Aorta (tissue), 5 donors: ENCODE data around the gene B3GALNT2. TPM values are rescaled to one million over a fixed set of nuclear protein-coding genes. Genes with fewer than 3 reads are reported as not detected.

Experiments used
- ATAC-seq: fragments of 200-7000 bp; cut with Tn5 transposase; one replicate; pipeline ENCODE4 v1.9.1; 2022; ENCODE audit warnings: moderate library complexity; ENCODE audit not compliant: low FRiP score
- DNase-seq, 2 donors: peaks; one replicate each; pipeline ENCODE4 v3.0.0-alpha.2; 2020
- H3K27ac ChIP-seq, 2 donors: one replicate each; pipeline ENCODE4 v1.5.1; 2013; ENCODE audit warnings: low read length in 2 of 2, mild to moderate bottlenecking in 2 of 2, moderate library complexity in 2 of 2, control low read depth in 1 of 2, inconsistent platforms in 1 of 2, low read depth in 1 of 2
- H3K27me3 ChIP-seq, 2 donors: one replicate each; pipeline ENCODE4 v1.6.1; 2013; ENCODE audit warnings: control low read depth in 1 of 2, low read length in 1 of 2, mild to moderate bottlenecking in 1 of 2, moderate library complexity in 1 of 2; ENCODE audit not compliant: insufficient read depth in 2 of 2, control insufficient read depth in 1 of 2
- H3K36me3 ChIP-seq, 2 donors: one replicate each; pipeline ENCODE4 v1.6.1; 2013; ENCODE audit warnings: control low read depth in 1 of 2, low read length in 1 of 2, mild to moderate bottlenecking in 1 of 2; ENCODE audit not compliant: insufficient read depth in 2 of 2, control insufficient read depth in 1 of 2
- H3K4me1 ChIP-seq, 2 donors: one replicate each; pipeline ENCODE4 v1.6.1; 2013; ENCODE audit warnings: low read length in 2 of 2, control low read depth in 1 of 2, mild to moderate bottlenecking in 1 of 2, moderate library complexity in 1 of 2; ENCODE audit not compliant: insufficient read depth in 2 of 2, control insufficient read depth in 1 of 2
- H3K4me3 ChIP-seq, 2 donors: one replicate each; pipeline ENCODE4 v1.5.1; 2013; ENCODE audit warnings: low read length in 2 of 2, control low read depth in 1 of 2, mild to moderate bottlenecking in 1 of 2
- H3K9me3 ChIP-seq: one replicate; pipeline ENCODE4 v1.6.1; 2013; ENCODE audit warnings: mild to moderate bottlenecking, low read length; ENCODE audit not compliant: control insufficient read depth
- WGBS, 2 donors: extraction: QIAGEN DNeasy Blood & Tissue Kit; methylation state at CpG; one replicate each; pipeline ENCODE4 v1.1.7; 2013; 5-methylcytosine and 5-hydroxymethylcytosine counted together
- intact Hi-C, 2 donors: fragments of 100-400 bp; cut with DNase I; formaldehyde crosslinking; loops; one replicate each; pipeline versions ENCODE4 v1.14.2 to v1.15.0; 2022
- polyA plus RNA-seq, 2 donors: library from polyadenylated mRNA; stranded (reverse); fragments of 200-250 nt; gene quantifications; one replicate each; pipeline ENCODE4 v1.2.3, GENCODE V29; 2013
- total RNA-seq, 2 donors: library from RNA; stranded (reverse); fragmentation: NEBNext Ultra II Directional; extraction: Animal tissue kit (Norgen Biotek cat#: 25700); gene quantifications; one replicate each; pipeline ENCODE4 v1.2.1, GENCODE V29; 2021
- donor health status: healthy with polysubstance abuse.
- donor health status: Bipolar disorder and iron deficiency.
- donor health status: DM: no; HTN: no; CAD: no.
- donor health status: DM: no; HTN: no; CAD: no.
- donor health status: DM: yes; HTN: yes; CAD: no.

Gene B3GALNT2
- total and polyA plus RNA-seq, 4 donors: 10.0 to 44.6 (median 24.7) TPM

DNA sequence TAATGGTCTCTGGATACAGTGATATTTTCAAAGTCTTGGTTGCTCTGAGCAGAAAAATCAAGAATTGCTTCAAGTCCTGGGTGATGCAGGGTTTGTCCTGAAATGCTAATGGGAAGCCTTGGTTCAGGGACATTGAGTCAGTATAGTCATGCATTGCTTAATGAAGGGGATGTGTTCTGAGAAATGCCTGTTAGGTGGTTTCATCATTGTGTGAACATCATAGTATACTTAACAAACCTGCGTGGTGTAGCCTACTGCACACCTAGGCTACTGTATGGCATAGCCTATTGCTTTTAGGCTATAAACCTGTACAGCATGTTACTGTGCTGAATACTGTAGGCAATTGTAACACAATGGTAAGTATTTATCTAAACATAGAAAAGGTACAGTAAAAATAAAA lies 100.7 kb downstream of the B3GALNT2 start:
- DNase-seq (no peak), ATAC-seq (no peak)
- no peaks in the 10 kb centered on the region for H3K4me1 ChIP-seq
- WGBS, 2 donors: 97 to 99% methylated on average over 1 of the region's 1 CpG
- H3K9me3 ChIP-seq: no peaks in the 10 kb centered on the region
- H3K27me3 ChIP-seq: no peaks in the 10 kb centered on the region
- intact Hi-C loops: no loop called here
- H3K36me3 ChIP-seq: no peaks in the 10 kb centered on the region
- no peak overlapping the region for H3K4me3 ChIP-seq
- no peak overlapping the region for H3K27ac ChIP-seq

DNA sequence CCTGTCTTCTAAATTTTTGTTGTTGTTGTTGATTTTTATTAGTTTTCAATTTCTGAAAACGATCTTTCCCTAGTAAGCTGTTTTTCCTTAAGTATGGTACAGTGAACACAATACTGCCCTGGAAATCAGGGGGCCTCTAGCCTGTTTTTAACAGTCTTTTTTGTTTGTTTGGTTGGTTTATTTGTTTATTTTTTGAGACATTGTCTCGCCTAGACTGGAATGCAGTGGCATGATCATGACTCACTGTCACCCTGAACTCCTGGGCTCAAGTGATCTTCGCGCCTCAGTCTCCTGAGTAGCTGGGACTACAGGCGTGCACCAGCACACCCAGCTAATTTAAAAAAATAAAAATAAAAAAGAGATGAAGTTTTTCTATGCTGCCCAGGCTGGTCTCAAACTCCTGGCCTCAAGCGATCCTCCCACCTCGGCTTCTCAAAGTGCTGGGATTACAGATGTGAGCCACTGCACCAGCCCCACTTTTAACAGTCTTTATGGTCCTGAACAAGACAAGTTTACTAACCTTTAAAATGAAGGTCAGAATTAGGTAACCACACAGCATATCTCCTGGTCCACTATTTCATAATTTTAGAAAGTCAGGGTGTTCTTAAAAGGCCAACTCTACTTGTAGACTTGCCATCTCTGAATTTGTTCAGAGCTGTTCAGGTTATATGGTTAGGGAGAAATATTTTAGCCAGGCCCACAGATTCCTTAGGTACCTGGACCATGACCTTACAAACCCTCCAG lies 101.6 kb downstream of the B3GALNT2 start:
- intact Hi-C loops: no loop called here
- DNase-seq (no peak), ATAC-seq (no peak)
- Histone ChIP-seq H3K36me3 (no peaks in the 10 kb centered on the region), H3K4me1 (no peaks in the 10 kb centered on the region), H3K27me3 (no peaks in the 10 kb centered on the region), H3K27ac (no peak overlapping the region), H3K4me3 (no peak overlapping the region), H3K9me3 (no peaks in the 10 kb centered on the region)
- WGBS, 2 donors: 95 to 96% methylated on average over 7 of the region's 7 CpGs

DNA sequence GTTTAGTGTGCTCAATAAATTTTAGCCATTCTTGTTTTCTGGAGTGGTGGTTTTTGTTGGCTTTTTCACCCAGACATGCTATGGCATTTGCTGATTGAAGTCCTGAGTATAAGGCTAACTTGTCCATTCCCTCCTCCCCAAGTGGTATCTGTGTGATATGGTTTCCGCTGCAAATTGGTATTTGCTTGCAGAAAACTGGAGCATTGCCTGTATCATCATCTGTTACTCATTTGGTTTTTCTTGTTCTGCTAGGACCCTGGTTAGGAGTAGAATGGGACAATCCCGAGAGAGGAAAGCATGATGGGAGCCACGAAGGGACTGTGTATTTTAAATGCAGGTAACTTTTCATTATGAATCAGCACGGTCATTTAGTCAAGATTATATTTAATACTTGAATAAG lies 103.0 kb downstream of the B3GALNT2 start:
- no peaks in the 10 kb centered on the region for H3K27me3 ChIP-seq
- H3K4me3 ChIP-seq: no peak overlapping the region
- DNase-seq: no peak
- no peaks in the 10 kb centered on the region for H3K9me3 ChIP-seq
- no peak overlapping the region for H3K27ac ChIP-seq
- no peaks in the 10 kb centered on the region for H3K4me1 ChIP-seq
- intact Hi-C loops: no loop called here
- 85 to 87% methylated on average over 4 of the region's 4 CpGs for WGBS, 2 donors
- H3K36me3 ChIP-seq: no peaks in the 10 kb centered on the region
- ATAC-seq: no peak

Other genes starting within 250 kb of the B3GALNT2 start
- 10 to 100 TPM; 49.1 to 56.6 TPM for gene ARID4B, start 176.3 kb downstream of the B3GALNT2 start, total RNA-seq
- gene ARID4B, start 176.3 kb downstream of the B3GALNT2 start, polyA plus RNA-seq: 10 to 100 TPM in 1 of 2 donors, 1 to 10 TPM in 1; 9.8 to 25.4 TPM
- gene GGPS1, start 175.9 kb downstream of the B3GALNT2 start, total RNA-seq: 10 to 100 TPM; 24.1 to 29.0 TPM
- 10 to 100 TPM; 18.9 to 24.7 TPM for gene GGPS1, start 175.9 kb downstream of the B3GALNT2 start, polyA plus RNA-seq
- gene TBCE, start 137.0 kb downstream of the B3GALNT2 start, total RNA-seq: 10 to 100 TPM; 22.2 to 23.2 TPM
- gene TBCE, start 137.0 kb downstream of the B3GALNT2 start, polyA plus RNA-seq: 10 to 100 TPM; 16.7 to 48.6 TPM
- under 1 TPM; 0.55 to 0.69 TPM for gene GNG4, start 145.3 kb upstream of the B3GALNT2 start, total RNA-seq
- gene GNG4, start 145.3 kb upstream of the B3GALNT2 start, polyA plus RNA-seq: 1 to 10 TPM in 1 of 2 donors, under 1 TPM in 1; 0.23 to 4.4 TPM